ENCODE results near the gene MUC16.

Gene MUC16

DNA sequence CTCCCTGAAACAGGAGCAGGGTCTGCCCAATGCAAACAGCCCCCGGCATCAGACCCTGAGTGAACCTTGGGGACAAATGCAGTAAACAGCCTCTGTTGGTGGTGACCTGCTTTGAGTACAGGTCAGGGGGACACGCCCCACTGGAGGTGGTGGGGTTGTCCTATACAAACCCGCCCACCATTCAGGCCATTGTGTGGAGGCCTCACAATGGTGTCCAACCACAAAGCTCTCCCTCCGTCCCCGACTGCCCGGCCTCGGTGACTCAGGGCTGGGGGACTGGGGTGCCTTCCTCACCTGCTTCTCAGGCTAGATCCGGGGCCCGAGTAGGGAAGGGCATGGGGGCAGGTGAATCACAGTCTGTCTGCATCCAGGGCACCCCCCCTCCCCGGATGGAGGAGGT lies 1.5 kb downstream of the MUC16 start:
- no peak for DNase-seq

DNA sequence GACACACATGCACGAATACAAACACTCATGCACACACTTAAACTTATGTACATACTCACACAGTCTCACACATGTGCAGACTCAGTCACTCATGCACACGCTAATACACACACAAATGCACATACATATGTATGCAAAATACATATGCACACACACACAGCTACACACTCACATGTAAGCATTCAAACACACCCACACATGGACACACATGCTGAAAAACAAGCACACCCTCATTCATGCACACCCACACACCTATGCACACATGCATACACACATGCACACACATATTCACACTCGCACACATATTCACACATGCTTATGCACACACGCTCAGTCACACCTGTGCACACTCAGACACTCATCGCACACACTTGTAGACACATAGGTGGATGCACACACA lies 9.3 kb downstream of the MUC16 start:
- no peak for DNase-seq

DNA sequence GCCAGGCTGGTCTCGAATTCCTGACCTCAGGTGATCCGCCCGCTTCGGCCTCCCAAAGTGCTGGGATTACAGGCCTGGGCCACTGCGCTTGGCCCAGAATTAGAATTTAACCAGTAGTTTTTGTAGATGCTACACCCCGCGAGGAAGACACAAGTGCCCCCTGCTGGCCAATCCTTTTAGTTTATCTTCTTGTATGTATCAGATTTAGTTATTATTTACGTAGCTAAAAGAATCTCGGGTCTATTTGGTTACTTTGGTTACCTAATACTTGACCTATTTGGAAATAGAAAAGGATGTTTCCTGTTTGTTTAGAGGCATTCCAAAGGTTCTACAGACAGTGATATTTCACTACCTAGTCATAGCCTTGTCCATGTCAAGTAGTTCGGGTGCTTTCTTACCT lies 22.0 kb downstream of the MUC16 start:
- DNase-seq, result no peak

DNA sequence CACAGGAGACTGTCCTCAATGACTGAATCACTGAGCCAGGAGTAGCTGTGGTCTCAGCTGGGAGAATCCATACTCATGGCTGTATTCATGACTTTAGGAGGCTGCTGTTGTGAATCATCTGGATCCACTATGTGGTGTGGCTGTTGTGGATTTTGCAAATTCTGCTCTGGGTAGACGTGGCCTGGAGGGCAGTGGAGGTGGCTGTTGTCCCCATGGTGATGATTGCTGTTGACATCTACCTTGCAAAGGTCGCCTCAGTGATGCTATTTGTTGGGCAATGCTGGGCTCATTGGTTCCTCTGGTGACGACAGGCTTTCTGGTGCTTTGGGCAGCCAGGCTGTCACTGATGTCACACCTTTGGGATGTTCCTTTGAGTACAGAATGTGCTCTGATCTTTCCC lies 23.9 kb downstream of the MUC16 start:
- no peak for DNase-seq

DNA sequence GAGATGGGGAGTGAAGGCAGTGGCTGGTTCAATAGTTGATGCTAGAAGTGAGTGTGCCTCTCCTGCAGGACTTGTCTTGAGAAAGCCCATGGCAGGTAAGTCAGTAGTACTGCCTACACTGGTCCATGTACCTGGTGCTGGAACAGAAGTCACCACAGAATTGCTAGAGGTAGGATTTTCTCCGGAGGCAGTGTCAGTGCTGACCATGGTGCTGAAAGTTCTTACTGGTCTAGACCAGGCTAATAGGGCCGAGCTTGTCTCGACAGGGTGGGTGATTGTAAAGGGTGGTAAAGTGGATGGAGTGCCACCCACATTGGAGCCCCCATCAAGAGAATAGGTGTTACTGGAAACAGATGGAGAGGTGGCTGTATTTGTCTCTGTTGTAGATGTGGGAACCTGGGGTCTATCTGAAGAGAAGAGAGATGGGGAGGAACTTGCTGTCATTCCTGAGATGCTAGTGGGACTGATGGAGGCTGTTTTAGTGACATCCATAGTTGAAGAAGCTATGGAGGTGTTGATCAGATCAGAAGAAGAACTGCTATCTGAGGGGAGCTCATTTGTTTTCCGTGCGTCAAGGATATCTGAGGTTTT lies 36.6 kb downstream of the MUC16 start:
- no peak for DNase-seq

DNA sequence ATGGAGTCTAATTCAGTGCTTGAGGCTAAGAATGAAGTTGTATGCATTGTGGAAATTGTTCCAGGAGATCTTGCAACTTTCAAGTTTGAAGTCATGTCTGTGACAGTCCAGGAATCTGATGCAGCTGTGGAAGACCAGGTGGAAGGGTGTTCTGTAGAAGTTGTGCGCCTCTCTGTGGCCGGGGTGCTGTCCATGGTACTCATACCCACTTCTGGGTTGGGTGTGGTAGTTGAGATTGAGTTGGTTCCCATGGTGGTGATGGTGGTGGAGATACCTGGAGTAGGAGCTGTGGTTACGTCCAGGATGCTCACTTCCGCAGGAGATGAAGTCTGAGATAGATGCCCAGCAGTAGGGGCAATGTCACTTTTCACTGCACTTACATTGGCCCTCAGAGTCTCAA lies 44.3 kb downstream of the MUC16 start:
- no peak for DNase-seq

Measured in NCI-H510A (cell line).